ENCODE results near the gene ZNF260. TPM values are rescaled to one million over a fixed set of nuclear protein-coding genes. Genes with fewer than 3 reads are reported as not detected.
A peak's percentile ranks its signal among the peaks of the same experiment; 100 is the strongest.

Gene ZNF260
- total RNA-seq, 2 donors from 2014 or later, result 47.3 to 56.3 TPM

DNA sequence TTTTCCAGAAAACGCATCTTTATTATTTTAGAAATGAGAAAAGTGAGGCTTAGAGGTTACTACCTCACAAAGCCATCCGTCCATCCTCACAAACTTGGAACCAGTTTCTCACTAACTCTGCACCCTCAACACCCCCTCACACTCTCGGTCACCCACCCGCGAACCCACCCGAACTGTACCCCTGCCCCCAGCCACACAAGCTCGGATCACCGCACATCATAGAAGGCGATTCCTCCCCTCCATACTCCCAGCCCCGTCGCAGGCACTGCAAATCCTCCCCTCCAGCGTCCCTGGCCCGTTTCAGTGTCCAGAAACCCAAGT lies 238 bp downstream of the ZNF260 start:
- H3K9ac ChIP-seq (ENCODE audit: extremely low read depth, low read length, poor library complexity, severe bottlenecking), result peak overlapping the region; percentile 98
- WGBS, 2 experiments (ENCODE audit: insufficient coverage in 1 of 2, insufficient read length in 1 of 2), result 0 to 1% methylated on average over 1 to 13 of the region's 13 CpGs
- DNase-seq, result no peak
- H3K4me1 ChIP-seq (ENCODE audit: control insufficient read depth, insufficient read depth, low read length), result peaks cover 3% of the 10 kb centered on the region
- H3K4me3 ChIP-seq (ENCODE audit: low read length), result peak overlapping the region; percentile 100
- H3K36me3 ChIP-seq (ENCODE audit: control insufficient read depth, insufficient read depth, low read length), result peaks cover 39% of the 10 kb centered on the region
- TF ChIP-seq, protein P1, sequence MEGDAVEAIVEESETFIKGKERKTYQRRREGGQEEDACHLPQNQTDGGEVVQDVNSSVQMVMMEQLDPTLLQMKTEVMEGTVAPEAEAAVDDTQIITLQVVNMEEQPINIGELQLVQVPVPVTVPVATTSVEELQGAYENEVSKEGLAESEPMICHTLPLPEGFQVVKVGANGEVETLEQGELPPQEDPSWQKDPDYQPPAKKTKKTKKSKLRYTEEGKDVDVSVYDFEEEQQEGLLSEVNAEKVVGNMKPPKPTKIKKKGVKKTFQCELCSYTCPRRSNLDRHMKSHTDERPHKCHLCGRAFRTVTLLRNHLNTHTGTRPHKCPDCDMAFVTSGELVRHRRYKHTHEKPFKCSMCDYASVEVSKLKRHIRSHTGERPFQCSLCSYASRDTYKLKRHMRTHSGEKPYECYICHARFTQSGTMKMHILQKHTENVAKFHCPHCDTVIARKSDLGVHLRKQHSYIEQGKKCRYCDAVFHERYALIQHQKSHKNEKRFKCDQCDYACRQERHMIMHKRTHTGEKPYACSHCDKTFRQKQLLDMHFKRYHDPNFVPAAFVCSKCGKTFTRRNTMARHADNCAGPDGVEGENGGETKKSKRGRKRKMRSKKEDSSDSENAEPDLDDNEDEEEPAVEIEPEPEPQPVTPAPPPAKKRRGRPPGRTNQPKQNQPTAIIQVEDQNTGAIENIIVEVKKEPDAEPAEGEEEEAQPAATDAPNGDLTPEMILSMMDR (conservative IDR thresholded peaks at IDR 0.05), result no peak
- no peaks in the 10 kb centered on the region for H3K27me3 Mint-ChIP-seq (ENCODE audit: insufficient read depth)
- peaks cover 15% of the 10 kb centered on the region for H3K4me1 Mint-ChIP-seq
- H3K27me3 ChIP-seq (ENCODE audit: control insufficient read depth, insufficient read depth, low read length, poor library complexity, severe bottlenecking), result no peaks in the 10 kb centered on the region
- H3K27ac ChIP-seq (ENCODE audit: low read depth, low read length), result peak overlapping the region; percentile 96
- H3K9me3 Mint-ChIP-seq, result peaks cover 62% of the 10 kb centered on the region
- peaks cover 65% of the 10 kb centered on the region for H3K9me3 ChIP-seq (ENCODE audit: control insufficient read depth, low read length)
- peaks cover 49% of the 10 kb centered on the region for H3K36me3 Mint-ChIP-seq (ENCODE audit: low read depth)
- H3K27ac Mint-ChIP-seq, result peak overlapping the region; percentile 100
- peak overlapping the region; percentile 98 for H3K4me3 Mint-ChIP-seq

DNA sequence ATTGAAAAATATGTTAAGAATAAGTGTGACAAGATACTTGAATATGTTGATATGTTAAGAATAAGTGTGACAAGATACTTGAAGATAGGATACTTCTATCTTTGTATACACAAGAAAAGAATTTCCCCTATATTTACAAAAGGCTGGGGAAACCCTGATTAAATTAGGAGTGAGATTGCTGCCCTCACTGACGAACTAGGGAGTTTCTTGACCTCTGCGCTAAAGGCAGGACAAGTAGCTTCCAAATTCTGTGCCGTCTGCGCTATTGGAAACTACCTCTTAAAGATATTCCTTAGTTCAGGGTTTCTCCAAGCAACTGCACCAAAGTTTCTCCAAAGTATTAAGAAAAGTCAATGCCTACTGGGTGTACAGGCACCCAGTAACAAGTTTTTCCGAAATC lies 730 bp downstream of the ZNF260 start:
- peaks cover 43% of the 10 kb centered on the region for H3K36me3 ChIP-seq (ENCODE audit: control insufficient read depth, insufficient read depth, low read length)
- H3K4me1 ChIP-seq (ENCODE audit: control insufficient read depth, insufficient read depth, low read length), result peaks cover 3% of the 10 kb centered on the region
- peak overlapping the region; percentile 98 for H3K9ac ChIP-seq (ENCODE audit: extremely low read depth, low read length, poor library complexity, severe bottlenecking)
- peak; percentile 39 for DNase-seq
- Mint-ChIP-seq H3K4me3 (peak overlapping the region; percentile 98), H3K27me3 (ENCODE audit: insufficient read depth) (no peaks in the 10 kb centered on the region), H3K9me3 (peaks cover 61% of the 10 kb centered on the region), H3K4me1 (peaks cover 15% of the 10 kb centered on the region), H3K36me3 (ENCODE audit: low read depth) (peaks cover 49% of the 10 kb centered on the region), H3K27ac (peak overlapping the region; percentile 100)
- peak overlapping the region; percentile 100 for H3K4me3 ChIP-seq (ENCODE audit: low read length)
- no peaks in the 10 kb centered on the region for H3K27me3 ChIP-seq (ENCODE audit: control insufficient read depth, insufficient read depth, low read length, poor library complexity, severe bottlenecking)
- H3K27ac ChIP-seq (ENCODE audit: low read depth, low read length), result peak overlapping the region; percentile 96
- peaks cover 65% of the 10 kb centered on the region for H3K9me3 ChIP-seq (ENCODE audit: control insufficient read depth, low read length)
- TF ChIP-seq, protein P1 (conservative IDR thresholded peaks at IDR 0.05), result no peak
- 2 to 11% methylated on average over 5 of the region's 5 CpGs for WGBS, 2 experiments (ENCODE audit: insufficient coverage in 1 of 2, insufficient read length in 1 of 2)

DNA sequence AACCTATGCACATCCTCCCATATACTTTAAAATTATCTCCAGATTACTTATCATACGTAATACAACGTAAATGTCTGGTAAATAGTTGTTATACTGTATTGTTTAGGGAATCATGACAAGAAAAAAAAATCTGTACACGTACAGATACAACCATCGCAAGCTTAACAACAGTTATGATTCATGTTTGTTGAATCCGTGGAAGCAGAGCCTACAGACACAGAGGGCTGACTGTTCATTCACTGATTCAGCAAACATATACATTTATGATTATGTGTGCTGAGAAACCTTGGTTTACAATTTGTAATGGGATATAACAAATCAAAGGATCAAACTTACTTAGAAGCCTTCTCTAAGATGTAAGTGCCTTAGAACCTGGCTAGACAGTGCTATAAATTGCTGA lies 1.5 kb downstream of the ZNF260 start:
- peaks cover 50% of the 10 kb centered on the region for H3K36me3 ChIP-seq (ENCODE audit: control insufficient read depth, insufficient read depth, low read length)
- H3K9ac ChIP-seq (ENCODE audit: extremely low read depth, low read length, poor library complexity, severe bottlenecking), result peak overlapping the region; percentile 98
- Mint-ChIP-seq H3K4me1 (peaks cover 15% of the 10 kb centered on the region), H3K9me3 (peaks cover 62% of the 10 kb centered on the region), H3K27me3 (ENCODE audit: insufficient read depth) (no peaks in the 10 kb centered on the region), H3K36me3 (ENCODE audit: low read depth) (peaks cover 52% of the 10 kb centered on the region), H3K4me3 (peak overlapping the region; percentile 98), H3K27ac (peak overlapping the region; percentile 85)
- DNase-seq, result no peak
- 100% methylated on average over 2 to 4 of the region's 5 CpGs for WGBS, 2 experiments (ENCODE audit: insufficient coverage in 1 of 2, insufficient read length in 1 of 2)
- TF ChIP-seq, protein P1 (conservative IDR thresholded peaks at IDR 0.05), result no peak
- peaks cover 3% of the 10 kb centered on the region for H3K4me1 ChIP-seq (ENCODE audit: control insufficient read depth, insufficient read depth, low read length)
- H3K9me3 ChIP-seq (ENCODE audit: control insufficient read depth, low read length), result peaks cover 66% of the 10 kb centered on the region
- H3K4me3 ChIP-seq (ENCODE audit: low read length), result peak overlapping the region; percentile 100
- no peak overlapping the region for H3K27ac ChIP-seq (ENCODE audit: low read depth, low read length)
- no peaks in the 10 kb centered on the region for H3K27me3 ChIP-seq (ENCODE audit: control insufficient read depth, insufficient read depth, low read length, poor library complexity, severe bottlenecking)

All from endodermal cell (in vitro differentiated cells).